NCI-H128 (cell line): ENCODE data around the gene EYS.

ENCODE experiments used
- DNase-seq: peaks from one replicate; lab custom pipeline; 2025; ENCODE audit not compliant: unreplicated experiment; lab: John Stamatoyannopoulos, UW

EYS gene

DNA sequence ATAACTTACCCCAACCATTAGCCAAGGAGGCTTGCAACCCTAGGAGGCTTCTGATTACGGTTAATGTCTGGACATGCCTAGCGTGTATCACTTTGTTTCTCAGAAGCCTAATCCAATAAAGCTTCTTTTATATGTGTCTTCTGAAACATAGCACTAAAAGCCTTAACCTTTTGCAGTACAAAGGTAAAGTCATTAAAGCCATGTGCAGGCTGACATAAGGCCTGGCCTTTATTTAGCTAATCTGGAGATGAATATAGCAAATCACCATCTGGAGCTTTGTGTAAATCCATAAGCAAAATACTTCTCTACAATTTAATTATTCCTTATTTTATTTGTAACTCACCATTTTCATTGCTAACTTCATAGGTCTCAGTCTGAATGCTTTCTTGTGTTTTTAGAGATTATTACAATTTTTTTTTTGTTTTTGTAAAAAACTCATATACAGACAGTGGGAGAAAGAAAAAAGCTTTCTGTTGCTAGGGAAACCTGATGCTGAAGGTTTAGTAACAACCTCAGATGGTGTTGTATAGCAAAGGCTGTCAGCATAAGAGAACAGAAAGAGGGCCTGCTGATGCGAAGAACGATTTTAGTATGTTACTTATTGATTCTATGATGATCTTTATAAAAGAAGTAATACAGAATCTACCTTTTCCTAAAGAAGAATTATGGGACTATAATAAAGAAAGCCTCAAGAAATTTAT, at the start of gene EYS:
Gene EYS (minus strand): TSS at position 101 of the 701 bp plus-strand sequence. CDS start 211,816 bp downstream, outside the sequence.
- no peak for DNase-seq

DNA sequence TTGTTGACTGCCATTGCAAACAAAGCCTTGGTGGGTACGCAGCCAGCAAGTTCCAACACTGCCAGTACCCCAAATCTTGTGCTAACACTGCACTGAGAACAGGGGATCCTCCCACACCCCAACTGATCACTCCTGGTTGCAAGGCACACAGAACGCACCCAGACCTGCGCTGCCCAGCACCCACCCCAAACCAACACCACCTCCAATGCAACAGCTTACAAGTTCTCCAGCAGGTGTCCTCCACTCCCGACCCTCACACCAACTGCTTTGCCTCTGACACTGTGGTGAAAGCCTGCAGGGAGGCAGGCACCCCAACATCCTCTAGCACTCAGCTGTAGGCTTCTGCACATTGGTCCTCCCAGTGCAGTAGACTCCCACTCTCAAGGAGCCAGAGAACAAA, 39.3 kb upstream of the EYS start:
- no peak for DNase-seq

DNA sequence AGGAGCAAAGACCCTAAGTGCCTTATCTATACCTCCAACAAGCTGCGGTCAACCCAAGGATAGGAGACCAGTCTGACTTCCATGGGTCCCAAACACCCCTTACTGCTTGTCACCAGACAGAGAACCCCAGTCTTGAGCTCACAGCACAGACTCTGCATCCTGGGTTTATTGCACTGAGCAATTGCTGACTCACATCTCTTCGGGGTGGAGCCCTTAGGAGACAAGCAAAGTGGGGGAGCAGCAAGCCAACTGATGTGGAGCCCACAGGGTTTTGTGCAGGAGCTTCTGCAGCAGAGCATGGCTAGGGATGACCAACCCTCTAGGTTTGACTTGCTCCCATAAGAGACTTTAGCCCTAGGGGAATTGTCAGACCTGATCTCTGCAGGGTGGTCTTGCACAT, 38.6 kb upstream of the EYS start:
- no peak for DNase-seq

DNA sequence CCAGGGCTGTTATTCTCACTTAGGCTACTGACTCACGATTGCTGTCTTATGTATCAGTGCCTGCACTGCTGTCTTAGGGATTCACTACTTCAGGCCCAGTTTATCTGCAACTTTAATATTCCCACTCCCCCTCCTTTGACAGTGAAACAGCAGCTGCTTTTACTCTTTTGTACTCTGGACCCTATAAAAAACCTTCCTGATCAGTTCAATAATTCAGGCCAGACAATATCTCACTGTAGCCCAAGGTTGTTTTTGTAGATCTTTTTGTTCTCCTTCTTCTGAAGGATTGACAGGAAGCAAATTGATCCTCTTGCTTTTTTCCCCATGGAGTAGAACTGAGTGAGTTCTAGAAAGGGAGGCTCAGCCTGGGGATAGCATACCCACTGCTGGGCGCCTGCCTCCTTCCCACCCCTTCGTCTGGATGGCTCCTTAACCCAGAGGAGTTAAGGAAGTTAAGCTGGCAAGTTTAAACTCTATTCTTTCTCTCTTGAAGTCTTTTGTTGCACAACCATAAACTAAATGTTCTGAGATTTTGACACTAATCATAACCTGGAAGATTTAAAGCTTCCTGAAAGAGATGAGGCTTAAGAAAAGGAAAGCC, 22.0 kb upstream of the EYS start:
- DNase-seq = no peak

DNA sequence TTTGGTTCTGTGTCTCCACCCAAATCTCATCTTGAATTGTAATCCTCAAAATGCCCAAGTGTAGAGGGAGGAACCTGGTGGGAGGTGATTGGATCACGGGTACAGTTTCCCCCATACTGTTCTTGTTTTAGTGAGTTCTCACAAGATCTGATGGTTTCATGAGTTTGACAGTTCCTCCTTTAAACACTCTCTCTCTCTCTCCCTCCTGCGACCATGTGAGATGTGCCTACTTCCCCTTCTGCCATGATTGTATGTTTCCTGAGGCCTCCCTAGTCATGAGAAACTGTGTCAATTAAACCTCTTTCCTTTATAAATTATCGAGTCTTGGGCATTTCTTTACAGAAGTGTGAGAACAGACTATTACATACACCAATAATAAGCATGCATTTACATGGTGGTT, 12.1 kb upstream of the EYS start:
- DNase-seq = no peak

DNA sequence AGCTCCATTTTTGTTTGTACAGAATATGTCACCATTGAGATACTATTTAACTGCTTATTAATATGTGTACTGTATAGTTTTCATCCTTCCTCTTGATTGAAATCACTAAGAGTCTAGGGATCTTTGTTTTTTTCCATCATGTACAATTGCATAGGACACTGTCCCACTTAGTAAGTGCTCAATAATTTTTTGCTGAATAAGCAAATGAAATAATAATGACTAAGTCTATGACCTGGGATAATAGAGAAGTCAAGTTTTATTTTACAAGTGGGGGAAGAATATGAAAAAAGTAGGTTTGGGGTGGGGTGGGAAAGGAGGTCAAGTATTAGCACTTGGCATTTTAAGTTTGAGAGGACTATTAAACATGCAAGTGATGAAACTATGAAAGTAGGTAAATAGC, 4.5 kb upstream of the EYS start:
- no peak for DNase-seq

DNA sequence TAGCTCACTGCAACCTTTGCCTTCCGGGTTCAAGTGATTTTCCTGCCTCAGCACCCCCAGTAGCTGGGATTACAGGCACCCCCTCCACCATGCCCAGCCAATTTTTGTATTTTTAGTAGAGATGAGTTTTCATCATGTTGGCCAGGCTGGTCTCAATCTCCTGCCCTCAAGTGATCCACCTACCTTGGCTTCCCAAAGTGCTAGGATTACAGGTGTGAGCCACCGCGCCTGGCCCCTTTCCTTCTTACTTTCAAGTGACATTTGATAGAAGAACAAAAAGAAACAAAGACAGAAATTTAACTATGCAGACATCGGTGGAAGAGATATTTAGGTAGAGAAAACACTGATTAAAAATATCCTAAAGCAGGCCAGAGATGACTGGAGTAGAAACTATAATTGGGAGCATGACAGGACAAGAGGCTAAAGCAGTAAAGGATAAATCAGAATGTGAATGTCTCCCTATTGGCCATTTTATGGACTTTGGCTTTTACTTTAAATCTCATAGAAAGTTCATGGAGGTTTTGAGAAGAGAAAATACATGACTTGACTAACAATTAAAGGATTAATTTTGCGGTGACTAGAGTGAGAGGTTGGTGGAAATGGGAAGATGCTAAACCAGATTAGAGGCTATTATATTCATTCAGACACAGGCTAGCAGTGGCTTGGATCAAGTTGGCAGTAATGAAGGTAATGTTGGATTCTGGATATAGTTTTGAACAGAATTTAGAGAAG, 2.2 kb upstream of the EYS start:
- DNase-seq = no peak

DNA sequence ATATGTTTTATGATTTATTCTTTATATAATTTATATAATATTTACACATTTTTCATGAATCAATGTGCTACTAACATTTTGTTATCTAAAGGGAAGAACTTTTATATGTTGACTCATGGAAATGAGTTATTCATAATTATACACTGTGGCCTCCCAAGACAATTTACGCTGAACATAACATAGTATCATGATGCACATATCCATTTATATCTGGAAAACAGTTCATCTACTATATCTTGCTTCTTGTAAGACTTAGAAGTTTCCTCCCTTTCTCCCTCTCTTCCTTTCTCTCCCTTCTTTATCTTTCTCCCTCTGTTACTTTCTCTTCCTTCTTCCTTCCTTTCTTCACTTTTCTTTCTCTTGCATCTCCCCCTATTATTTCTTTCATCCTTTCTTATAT, 1.1 kb upstream of the EYS start:
- no peak for DNase-seq

DNA sequence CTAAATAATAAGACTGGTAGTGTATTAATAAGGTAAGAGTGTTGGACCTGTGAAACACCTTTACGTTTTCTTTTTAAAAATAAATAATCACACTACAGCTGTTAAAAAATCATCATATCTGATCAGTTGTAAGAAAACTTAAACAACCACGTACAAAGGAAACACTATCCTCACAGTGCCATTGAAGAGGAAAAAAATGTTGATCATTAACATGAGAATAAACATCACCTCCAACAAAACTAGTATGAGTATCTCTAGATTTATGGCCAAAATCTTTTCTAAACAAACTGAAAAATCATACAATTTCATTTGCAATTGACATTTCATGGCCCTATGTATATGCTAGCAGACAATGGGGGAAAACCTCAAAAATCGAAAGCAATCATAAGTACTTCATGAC, 590 bp downstream of the EYS start:
- DNase-seq = no peak

DNA sequence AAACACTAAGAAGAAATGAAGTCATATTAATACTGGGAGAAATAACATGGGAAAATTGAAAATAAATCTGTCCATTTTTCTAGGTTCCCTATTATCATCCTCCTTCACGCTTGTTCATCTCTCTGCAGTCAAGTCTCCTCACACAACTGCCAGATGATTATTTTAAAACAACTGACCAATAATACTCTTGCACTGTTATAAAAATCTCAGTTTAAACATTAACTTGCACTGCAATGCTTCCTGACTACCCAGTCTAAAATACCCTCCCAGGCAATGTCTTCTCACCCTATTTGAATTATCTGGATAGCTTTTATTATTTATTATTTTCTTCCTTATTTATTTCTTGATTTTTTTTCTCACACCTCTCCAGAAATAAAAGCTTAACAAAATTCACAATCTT, 5.7 kb downstream of the EYS start:
- no peak for DNase-seq

DNA sequence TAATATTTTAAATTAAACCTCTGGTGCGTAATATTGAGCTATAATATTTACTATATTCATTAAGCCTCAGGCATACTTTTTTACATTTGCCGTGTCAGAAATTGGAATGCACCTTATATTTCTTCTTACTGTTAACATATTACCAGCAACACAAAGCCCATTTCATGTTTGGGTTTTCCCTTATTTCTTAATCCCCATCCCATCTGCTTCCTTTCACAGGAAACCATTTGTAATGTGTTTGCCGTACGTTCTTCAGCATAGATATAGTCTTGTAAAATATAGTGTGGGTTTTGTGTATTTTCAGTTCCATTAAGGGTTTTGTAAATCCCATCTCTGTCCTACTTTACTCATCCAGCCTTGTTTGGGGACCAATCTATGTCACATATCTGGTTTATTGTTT, 6.5 kb downstream of the EYS start:
- no peak for DNase-seq

DNA sequence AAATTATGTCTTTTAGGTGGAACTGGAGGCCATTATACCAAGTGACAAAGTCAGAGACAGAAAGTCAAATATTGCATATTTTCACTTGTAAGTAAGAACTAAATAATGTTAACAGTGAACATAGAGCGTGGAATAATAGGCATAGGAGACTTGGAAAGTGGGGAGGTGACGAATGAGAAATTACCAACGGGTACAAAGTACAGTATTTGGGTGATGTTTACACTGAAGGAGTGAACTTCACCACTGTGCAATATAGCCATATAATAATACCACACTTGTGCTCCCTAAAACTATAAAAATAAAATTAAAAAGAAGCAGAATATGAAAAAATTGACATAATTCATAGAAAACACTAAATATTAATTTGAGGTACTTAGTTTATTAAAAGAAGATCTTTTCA, 14.9 kb downstream of the EYS start:
- DNase-seq = no peak

DNA sequence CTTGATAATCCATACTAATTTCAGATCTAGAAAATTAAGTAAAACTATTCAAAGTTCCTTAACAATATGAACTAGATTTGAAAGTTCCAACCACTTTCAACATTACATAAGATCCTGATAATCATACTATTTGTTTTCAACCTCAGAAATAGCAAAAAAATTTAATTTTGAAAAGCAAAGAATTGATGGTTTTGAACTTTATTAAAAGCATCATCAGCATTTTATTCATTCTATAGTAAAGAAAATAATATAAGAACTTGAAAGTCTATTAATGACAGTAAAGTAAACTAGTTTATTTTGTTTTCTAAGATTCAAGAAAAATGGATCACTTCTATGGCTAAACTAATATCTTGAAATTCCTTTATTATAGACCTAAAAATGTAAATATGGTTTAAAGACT, 26.8 kb downstream of the EYS start:
- DNase-seq = no peak

DNA sequence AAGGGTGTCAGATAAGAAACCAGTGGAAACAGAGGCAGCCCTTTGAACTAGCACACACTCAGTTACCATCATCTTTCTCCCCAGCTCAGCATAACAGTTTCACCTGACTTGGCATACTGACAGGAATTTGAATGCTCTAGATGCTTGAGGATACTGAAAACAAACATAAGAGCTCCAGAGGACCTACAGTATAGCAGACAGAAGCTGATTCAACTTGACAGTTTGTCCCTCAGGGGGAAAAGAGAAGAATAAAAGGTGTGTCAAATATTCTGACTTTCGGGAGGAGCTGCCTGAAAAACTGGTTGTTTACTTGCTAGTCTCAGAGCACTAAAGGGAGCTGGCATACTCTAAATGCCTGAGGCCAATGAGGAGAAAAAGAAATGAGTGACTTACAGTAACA, 35.1 kb downstream of the EYS start:
- DNase-seq = no peak

DNA sequence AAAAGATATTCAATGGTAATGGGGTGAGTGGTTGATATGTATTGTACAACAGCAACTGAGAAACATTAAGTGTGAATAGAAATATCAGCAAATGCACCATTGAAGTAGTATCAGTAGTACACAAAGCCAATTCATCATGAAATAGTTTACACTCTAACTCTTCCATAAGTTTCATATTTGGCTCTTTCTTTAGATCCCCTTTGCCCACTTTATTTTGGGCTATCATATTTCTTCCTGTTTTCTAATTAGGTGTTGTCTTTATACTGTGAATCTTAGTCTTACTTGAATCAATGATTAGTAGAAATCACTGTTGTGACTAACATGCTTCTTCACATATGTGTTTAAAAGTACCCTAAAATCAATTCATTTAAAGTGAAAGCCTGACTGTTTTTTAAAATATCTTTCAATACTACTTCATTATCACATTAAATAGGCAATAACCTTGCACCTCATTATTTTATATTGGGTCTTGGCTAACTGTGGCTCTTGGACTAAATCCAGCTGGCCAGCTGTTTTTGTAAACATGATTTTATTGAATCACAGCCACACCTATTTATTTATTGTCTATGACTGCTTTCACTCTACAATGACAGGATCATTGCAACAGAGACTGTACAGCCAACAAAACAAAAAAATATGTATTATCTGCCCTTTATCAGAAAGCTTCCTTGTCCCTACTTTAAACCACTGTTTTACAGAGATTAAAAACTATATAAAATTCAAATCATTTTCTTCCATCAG, 38.9 kb downstream of the EYS start:
- DNase-seq = no peak

DNA sequence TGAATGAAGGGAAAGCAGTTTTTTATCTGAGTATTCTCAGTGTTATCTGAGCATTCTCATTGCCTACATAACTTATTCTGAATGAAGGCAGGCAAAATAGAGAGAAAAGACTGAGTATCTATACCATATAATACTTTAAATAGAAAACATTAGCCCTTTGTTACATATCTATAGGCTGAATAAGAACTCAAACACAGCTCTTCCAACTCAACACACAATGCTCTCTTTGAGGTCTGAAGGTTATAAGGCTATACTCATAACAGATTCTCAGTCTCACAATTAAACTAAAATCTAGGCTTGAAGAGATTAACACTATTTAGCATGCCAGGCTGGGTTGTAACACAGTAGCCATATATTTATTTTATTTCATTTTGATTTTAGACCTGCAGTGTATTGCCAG, 56.9 kb downstream of the EYS start:
- DNase-seq = no peak

DNA sequence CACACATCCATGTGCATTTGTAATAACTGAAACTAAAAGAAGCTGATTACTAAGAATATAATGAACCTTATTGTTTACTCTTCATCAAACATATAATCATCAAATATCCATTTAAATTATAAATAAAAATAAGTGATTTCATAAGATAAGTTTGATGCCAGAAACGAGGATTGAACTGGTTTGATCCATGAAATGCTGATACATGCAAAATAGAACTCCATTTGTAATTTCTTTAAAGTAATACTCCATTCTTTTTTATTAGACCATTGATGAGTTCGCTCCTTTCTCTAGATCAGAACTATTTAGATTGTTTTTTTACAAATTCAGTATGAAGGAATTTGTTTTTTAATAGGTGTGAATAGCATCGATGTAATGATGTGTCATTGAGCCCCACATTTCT, 57.6 kb downstream of the EYS start:
- DNase-seq = no peak

DNA sequence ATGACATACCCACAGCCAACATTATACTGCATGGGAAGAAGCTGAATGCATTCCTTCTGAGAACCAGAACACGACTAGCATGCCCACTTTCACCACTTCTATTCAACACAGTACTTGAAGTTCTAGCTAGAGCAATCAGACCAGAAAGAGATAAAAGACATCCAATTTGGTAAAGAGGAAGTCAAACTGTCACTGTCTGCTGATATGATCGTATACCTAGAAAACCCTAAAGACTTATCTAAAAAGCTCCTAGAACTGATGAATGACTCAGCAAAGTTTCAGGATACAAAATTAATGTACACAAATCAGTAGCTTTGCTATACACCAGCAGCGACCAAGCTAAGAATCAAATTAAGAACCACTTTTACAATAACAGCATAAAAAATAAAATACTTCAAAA, 60.5 kb downstream of the EYS start:
- DNase-seq = no peak

DNA sequence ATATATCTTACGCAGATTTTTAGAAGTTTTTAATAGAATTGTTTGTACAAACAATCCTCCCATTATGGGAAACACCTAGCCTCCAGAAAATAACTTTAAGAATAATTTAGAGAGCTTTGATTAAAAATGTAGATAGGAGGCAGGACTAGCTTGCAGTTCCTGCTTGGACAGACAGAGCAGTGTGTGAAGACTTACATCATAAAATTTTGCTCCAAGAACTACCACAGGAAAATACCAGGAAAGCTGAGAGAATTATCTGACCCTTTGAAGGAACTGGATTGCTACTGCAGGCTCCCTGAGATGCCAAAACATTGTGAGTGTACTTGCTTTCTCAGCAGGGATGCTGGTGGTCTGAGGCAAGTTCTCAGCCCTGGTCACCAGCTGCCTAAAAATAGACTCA, 64.2 kb downstream of the EYS start:
- DNase-seq = no peak

DNA sequence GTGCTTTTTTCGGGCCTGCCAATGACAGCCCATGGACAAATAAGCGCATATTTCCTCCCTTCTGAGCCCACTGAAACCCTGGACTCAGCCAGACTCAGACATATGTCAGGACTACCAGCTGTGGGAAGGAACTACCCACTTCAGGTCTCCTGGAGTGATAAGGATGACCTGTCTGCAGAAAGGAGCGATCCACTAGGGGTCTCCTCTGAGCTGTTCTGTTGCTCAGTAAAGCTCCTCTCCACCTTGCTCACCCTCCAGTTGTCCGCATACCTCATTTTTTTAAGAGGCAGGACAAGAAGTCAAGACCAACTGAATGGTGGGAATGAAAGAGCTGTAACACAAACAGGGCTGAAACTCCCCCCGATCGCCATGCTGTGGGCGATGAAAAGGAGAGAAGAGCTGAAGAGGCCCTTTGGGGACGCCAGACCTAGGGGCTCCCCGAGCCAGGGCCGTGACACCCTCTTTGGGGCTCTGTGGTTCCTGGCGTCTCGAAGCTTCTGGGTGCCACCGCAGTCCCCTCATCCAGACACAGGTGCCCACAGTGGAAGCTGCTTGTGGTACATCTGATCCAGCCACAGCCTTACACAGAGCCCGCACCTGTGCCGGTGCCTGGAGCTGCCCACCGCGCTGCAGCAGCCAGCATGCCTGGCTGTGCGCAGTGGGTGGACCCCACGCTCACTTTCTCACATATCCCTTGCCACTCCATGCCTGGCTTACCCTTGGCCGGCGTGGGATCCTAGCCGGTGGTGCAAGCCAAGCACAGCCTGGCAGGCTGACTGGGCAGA, 68.8 kb downstream of the EYS start:
- DNase-seq = no peak
